Left lung (tissue), 10 donors: ENCODE results near the gene POLL. TPM values are rescaled to one million over a fixed set of nuclear protein-coding genes. Genes with fewer than 3 reads are reported as not detected.

Source experiments
- ATAC-seq: fragments of 200-7000 bp; cut with Tn5 transposase; one replicate; pipeline ENCODE4 v1.9.1; 2020; ENCODE audit warnings: moderate library complexity
- DNase-seq, 4 donors: peaks; one replicate each; pipeline ENCODE4 v3.0.0-alpha.2; 2013 to 2020
- H3K27ac ChIP-seq, 2 donors: fragments of 200-600 bp; sonication (generic) in 1 of 2; one replicate each; pipeline versions ENCODE4 v1.5.0 to v1.8.0; 2020 to 2021
- H3K27me3 ChIP-seq, 2 donors: fragments of 200-600 bp; sonication (generic) in 1 of 2; one replicate each; pipeline versions ENCODE4 v1.5.0 to v1.8.0; 2020 to 2021
- H3K36me3 ChIP-seq, 2 donors: fragments of 200-600 bp; sonication (generic) in 1 of 2; one replicate each; pipeline versions ENCODE4 v1.5.0 to v1.8.0; 2020 to 2021
- H3K4me1 ChIP-seq, 2 donors: fragments of 200-600 bp; one replicate each; pipeline ENCODE4 v1.8.0; 2021
- H3K4me3 ChIP-seq, 2 donors: fragments of 200-600 bp; sonication (generic) in 1 of 2; one replicate each; pipeline versions ENCODE4 v1.5.0 to v1.8.0; 2020 to 2021; ENCODE audit warnings: mild to moderate bottlenecking in 1 of 2
- H3K9me3 ChIP-seq, 2 donors: fragments of 200-600 bp; sonication (generic) in 1 of 2; one replicate each; pipeline versions ENCODE4 v1.5.0 to v1.8.0; 2020 to 2021
- CTCF ChIP-seq, 2 donors: fragments of 200-600 bp; sonication (generic) in 1 of 2; IDR thresholded peaks; one replicate each; pipeline versions ENCODE4 v1.5.0 to v1.8.0; 2021; ENCODE audit warnings: antibody characterized with exemption in 2 of 2
- intact Hi-C, 2 donors: fragments of 100-400 bp; cut with DNase I; formaldehyde crosslinking; loops; one replicate each; pipeline versions ENCODE4 v1.11.2 to v1.14.2; 2022
- polyA plus RNA-seq, 6 donors: library from polyadenylated mRNA; unstranded; fragments of 120-200 nt; gene quantifications; one replicate each; pipeline ENCODE4 v1.2.1, GENCODE V29; 2013; ENCODE audit not compliant: insufficient read length in 6 of 6
- total RNA-seq, 2 donors: library from RNA; stranded (reverse); fragmentation: NEBNext Ultra II Directional; extraction: Animal tissue kit (Norgen Biotek cat#: 25700); gene quantifications; one replicate each; pipeline ENCODE4 v1.2.1, GENCODE V29; 2021
- donor health status: DM: no; HTN: yes; CAD: no.
- donor health status: DM: no; HTN: no; CAD: no.

POLL gene
- total and polyA plus RNA-seq, 8 donors = 22.2 to 39.0 (median 34.4) TPM

GRCh38 chr10:101573885-101574753 is 13.9 kb downstream of the POLL start:
- Histone ChIP-seq H3K36me3 (peaks cover 0 to 18% of the 10 kb centered on the region in 2 donors), H3K4me3 (no peak overlapping the region), H3K4me1 (peaks cover 13 to 19% of the 10 kb centered on the region in 2 donors), H3K27me3 (peaks cover 9 to 19% of the 10 kb centered on the region in 2 donors), H3K9me3 (peaks cover 0 to 7% of the 10 kb centered on the region in 2 donors), H3K27ac (no peak overlapping the region)
- no peak for DNase-seq
- TF ChIP-seq CTCF (IDR thresholded peaks at IDR 0.05) = no peak
- intact Hi-C loops = no loop called here
- no peak for ATAC-seq

- peaks cover 0 to 7% of the 10 kb centered on the region in 2 donors for H3K9me3 ChIP-seq
- H3K27ac ChIP-seq = no peak overlapping the region
- ATAC-seq (no peak), DNase-seq (no peak)
- peaks cover 13 to 19% of the 10 kb centered on the region in 2 donors for H3K4me1 ChIP-seq
- H3K36me3 ChIP-seq = peaks cover 0 to 5% of the 10 kb centered on the region in 2 donors
- peaks cover 12 to 32% of the 10 kb centered on the region in 2 donors for H3K27me3 ChIP-seq
- no peak overlapping the region for H3K4me3 ChIP-seq
- intact Hi-C loops = no loop called here
- TF ChIP-seq CTCF (IDR thresholded peaks at IDR 0.05) = no peak
These were observed 15.3 kb downstream of the POLL start for GRCh38 chr10:101572785-101573184.

GRCh38 chr10:101572126-101572525 is 15.9 kb downstream of the POLL start:
- ATAC-seq = no peak
- H3K27me3 ChIP-seq = peaks cover 18 to 39% of the 10 kb centered on the region in 2 donors
- TF ChIP-seq CTCF (IDR thresholded peaks at IDR 0.05) = no peak
- intact Hi-C loops = no loop called here
- DNase-seq = no peak
- H3K4me1 ChIP-seq = peaks cover 13 to 19% of the 10 kb centered on the region in 2 donors
- H3K9me3 ChIP-seq = peaks cover 0 to 7% of the 10 kb centered on the region in 2 donors
- H3K27ac ChIP-seq = no peak overlapping the region
- no peak overlapping the region for H3K4me3 ChIP-seq
- H3K36me3 ChIP-seq = no peaks in the 10 kb centered on the region

- peaks cover 24 to 46% of the 10 kb centered on the region in 2 donors for H3K27me3 ChIP-seq
- H3K4me3 ChIP-seq = no peak overlapping the region
- H3K9me3 ChIP-seq = peaks cover 0 to 7% of the 10 kb centered on the region in 2 donors
- ATAC-seq (no peak), DNase-seq (no peak)
- H3K36me3 ChIP-seq = no peaks in the 10 kb centered on the region
- no peak for TF ChIP-seq CTCF (IDR thresholded peaks at IDR 0.05)
- no peak overlapping the region for H3K27ac ChIP-seq
- intact Hi-C loops = no loop called here
- peaks cover 13 to 23% of the 10 kb centered on the region in 2 donors for H3K4me1 ChIP-seq
These were observed 16.7 kb downstream of the POLL start for GRCh38 chr10:101571271-101571925.
